Uterus (tissue), 4 donors: ENCODE results near the gene SOX9. TPM values are rescaled to one million over a fixed set of nuclear protein-coding genes. Genes with fewer than 3 reads are reported as not detected.
"Not testable (repeated sequence)": the region's sequence is repeated elsewhere in the genome, so short reads cannot be mapped to it uniquely, and the experiment has no call there.

Experiments
- DNase-seq, 2 donors: peaks; one replicate each; pipeline ENCODE4 v3.0.0-alpha.2; 2019 to 2020
- H3K27ac ChIP-seq, 2 donors: fragments of 200-600 bp; sonication (generic); 1 replicate in 1 of 2; 2 replicates in 1 of 2; pipeline ENCODE4 v1.5.1; 2016 to 2018
- H3K27me3 ChIP-seq, 2 donors: fragments of 200-600 bp; sonication (generic); one replicate each; pipeline ENCODE4 v1.5.1; 2018 to 2019; ENCODE audit warnings: control low read depth in 1 of 2
- H3K36me3 ChIP-seq, 2 donors: fragments of 200-600 bp; sonication (generic); one replicate each; pipeline ENCODE4 v1.5.1; 2019; ENCODE audit warnings: control low read depth in 1 of 2
- H3K4me1 ChIP-seq, 2 donors: fragments of 200-600 bp; sonication (generic); one replicate each; pipeline ENCODE4 v1.5.1; 2018 to 2019; ENCODE audit warnings: control low read depth in 1 of 2
- H3K4me3 ChIP-seq, 2 donors: fragments of 200-600 bp; sonication (generic); 1 replicate in 1 of 2; 2 replicates in 1 of 2; pipeline ENCODE4 v1.5.1; 2018 to 2019; ENCODE audit warnings: mild to moderate bottlenecking in 1 of 2
- H3K9me3 ChIP-seq, 2 donors: fragments of 200-600 bp; sonication (generic); one replicate each; pipeline ENCODE4 v1.5.1; 2019; ENCODE audit warnings: control low read depth in 1 of 2
- CTCF ChIP-seq, 4 experiments: fragments of 200-600 bp in 2 of 4; fragments of 450-650 bp in 2 of 4; sonication (generic) in 2 of 4; IDR thresholded peaks; one replicate each; pipeline ENCODE4 v1.5.1; 2016 to 2019; ENCODE audit warnings: antibody characterized with exemption in 4 of 4, mild to moderate bottlenecking in 2 of 4, moderate library complexity in 1 of 4
- POLR2A ChIP-seq, 2 donors: fragments of 450-650 bp; IDR thresholded peaks; one replicate each; pipeline ENCODE4 v1.6.1; 2016; ENCODE audit warnings: antibody characterized with exemption in 2 of 2, mild to moderate bottlenecking in 1 of 2, moderate library complexity in 1 of 2
- intact Hi-C: fragments of 100-400 bp; cut with DNase I; formaldehyde crosslinking; loops from one replicate; pipeline ENCODE4 v1.15.1; 2023; ENCODE audit warnings: low total_unique reads
- total RNA-seq, 4 donors: library from RNA; depleted of rRNA in 3 of 4; stranded (reverse); fragments of >200 nt in 3 of 4; gene quantifications; one replicate each; pipeline versions ENCODE4 v1.1.0 to v1.2.4, GENCODE V29; 2014 to 2023
- donor health status: DM: yes; HTN: yes; CAD: no.

SOX9 gene
- total RNA-seq, 4 donors from 2014 or later, result 1.8 to 6.8 TPM; not detected in 2

- Histone ChIP-seq H3K4me1 (no peaks in the 10 kb centered on the region), H3K4me3 (no peak overlapping the region), H3K9me3 (no peaks in the 10 kb centered on the region), H3K27me3 (no peaks in the 10 kb centered on the region), H3K36me3 (no peaks in the 10 kb centered on the region), H3K27ac (no peak overlapping the region)
- TF ChIP-seq CTCF (IDR thresholded peaks at IDR 0.05), result no peak
- no peak for TF ChIP-seq POLR2A (IDR thresholded peaks at IDR 0.05)
- no peak for DNase-seq
- intact Hi-C loops, result no loop called here
Measured at GRCh38 chr17:72136692-72137091, 15.9 kb downstream of the SOX9 start.

- H3K4me1 ChIP-seq, result no peaks in the 10 kb centered on the region
- no peak for TF ChIP-seq POLR2A (IDR thresholded peaks at IDR 0.05)
- TF ChIP-seq CTCF (IDR thresholded peaks at IDR 0.05), result no peak
- no peak overlapping the region for H3K4me3 ChIP-seq
- no peaks in the 10 kb centered on the region for H3K36me3 ChIP-seq
- H3K27ac ChIP-seq, result no peak overlapping the region
- no peaks in the 10 kb centered on the region for H3K9me3 ChIP-seq
- no peak for DNase-seq
- no peaks in the 10 kb centered on the region for H3K27me3 ChIP-seq
- intact Hi-C loops, result no loop called here
Measured at GRCh38 chr17:72137161-72137560, 16.3 kb downstream of the SOX9 start.

- no peaks in the 10 kb centered on the region for H3K27me3 ChIP-seq
- no peak for DNase-seq
- TF ChIP-seq CTCF (IDR thresholded peaks at IDR 0.05), result no peak
- TF ChIP-seq POLR2A (IDR thresholded peaks at IDR 0.05), result no peak
- H3K27ac ChIP-seq, result no peak overlapping the region
- no peaks in the 10 kb centered on the region for H3K36me3 ChIP-seq
- no peaks in the 10 kb centered on the region for H3K9me3 ChIP-seq
- no peaks in the 10 kb centered on the region for H3K4me1 ChIP-seq
- H3K4me3 ChIP-seq, result no peak overlapping the region
- intact Hi-C loops, result no loop called here
Measured at GRCh38 chr17:72139212-72139611, 18.4 kb downstream of the SOX9 start.

GRCh38 chr17:72141336-72141735, 20.5 kb downstream of the SOX9 start:
- Histone ChIP-seq H3K36me3 (no peaks in the 10 kb centered on the region), H3K4me3 (no peak overlapping the region), H3K9me3 (no peaks in the 10 kb centered on the region), H3K4me1 (no peaks in the 10 kb centered on the region), H3K27ac (no peak overlapping the region), H3K27me3 (no peaks in the 10 kb centered on the region)
- TF ChIP-seq CTCF (IDR thresholded peaks at IDR 0.05) (no peak), POLR2A (IDR thresholded peaks at IDR 0.05) (no peak)
- intact Hi-C loops, result no loop called here
- no peak for DNase-seq

- H3K9me3 ChIP-seq, DNase-seq, H3K27ac ChIP-seq, H3K4me3 ChIP-seq, H3K27me3 ChIP-seq, H3K36me3 ChIP-seq, H3K4me1 ChIP-seq, intact Hi-C loops: not testable (repeated sequence)
Measured at GRCh38 chr17:72142097-72142496, 21.3 kb downstream of the SOX9 start.

GRCh38 chr17:72142614-72143013, 21.8 kb downstream of the SOX9 start:
- Histone ChIP-seq H3K36me3 (no peaks in the 10 kb centered on the region), H3K4me1 (no peaks in the 10 kb centered on the region), H3K4me3 (no peak overlapping the region), H3K27ac (no peak overlapping the region), H3K27me3 (no peaks in the 10 kb centered on the region), H3K9me3 (no peaks in the 10 kb centered on the region)
- intact Hi-C loops, result no loop called here
- no peak for DNase-seq
- TF ChIP-seq CTCF (IDR thresholded peaks at IDR 0.05), result no peak
- no peak for TF ChIP-seq POLR2A (IDR thresholded peaks at IDR 0.05)
